MM.1S (cell line): ENCODE results near the gene TRIM69.

Experiments used
- EZH2 ChIP-seq: fragments of 300-600 bp; sonication (generic); optimal IDR thresholded peaks from 2 replicates; pipeline ENCODE3; 2017; ENCODE audit warnings: low read depth, mild to moderate bottlenecking, antibody characterized with exemption, low read length, mixed read lengths
- EZH2phosphoT487 ChIP-seq: fragments of 300-600 bp; sonication (generic); IDR thresholded peaks from 2 replicates; pipeline ENCODE4 v1.6.1; 2018; ENCODE audit warnings: antibody characterized with exemption, low read length
- TF ChIP-seq, protein P1 (sequence below): fragments of 300-600 bp; sonication (generic); IDR thresholded peaks from 2 replicates; pipeline ENCODE4 v1.5.1; 2016; ENCODE audit warnings: antibody characterized with exemption, low read length, mixed read lengths

DNA sequence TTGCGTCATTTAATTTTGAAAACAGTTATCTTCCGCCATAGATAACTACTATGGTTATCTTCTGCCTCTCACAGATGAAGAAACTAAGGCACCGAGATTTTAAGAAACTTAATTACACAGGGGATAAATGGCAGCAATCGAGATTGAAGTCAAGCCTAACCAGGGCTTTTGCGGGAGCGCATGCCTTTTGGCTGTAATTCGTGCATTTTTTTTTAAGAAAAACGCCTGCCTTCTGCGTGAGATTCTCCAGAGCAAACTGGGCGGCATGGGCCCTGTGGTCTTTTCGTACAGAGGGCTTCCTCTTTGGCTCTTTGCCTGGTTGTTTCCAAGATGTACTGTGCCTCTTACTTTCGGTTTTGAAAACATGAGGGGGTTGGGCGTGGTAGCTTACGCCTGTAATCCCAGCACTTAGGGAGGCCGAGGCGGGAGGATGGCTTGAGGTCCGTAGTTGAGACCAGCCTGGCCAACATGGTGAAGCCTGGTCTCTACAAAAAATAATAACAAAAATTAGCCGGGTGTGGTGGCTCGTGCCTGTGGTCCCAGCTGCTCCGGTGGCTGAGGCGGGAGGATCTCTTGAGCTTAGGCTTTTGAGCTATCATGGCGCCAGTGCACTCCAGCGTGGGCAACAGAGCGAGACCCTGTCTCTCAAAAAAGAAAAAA is 23.9 kb upstream of the TRIM69 start:
- TF ChIP-seq, protein P1, sequence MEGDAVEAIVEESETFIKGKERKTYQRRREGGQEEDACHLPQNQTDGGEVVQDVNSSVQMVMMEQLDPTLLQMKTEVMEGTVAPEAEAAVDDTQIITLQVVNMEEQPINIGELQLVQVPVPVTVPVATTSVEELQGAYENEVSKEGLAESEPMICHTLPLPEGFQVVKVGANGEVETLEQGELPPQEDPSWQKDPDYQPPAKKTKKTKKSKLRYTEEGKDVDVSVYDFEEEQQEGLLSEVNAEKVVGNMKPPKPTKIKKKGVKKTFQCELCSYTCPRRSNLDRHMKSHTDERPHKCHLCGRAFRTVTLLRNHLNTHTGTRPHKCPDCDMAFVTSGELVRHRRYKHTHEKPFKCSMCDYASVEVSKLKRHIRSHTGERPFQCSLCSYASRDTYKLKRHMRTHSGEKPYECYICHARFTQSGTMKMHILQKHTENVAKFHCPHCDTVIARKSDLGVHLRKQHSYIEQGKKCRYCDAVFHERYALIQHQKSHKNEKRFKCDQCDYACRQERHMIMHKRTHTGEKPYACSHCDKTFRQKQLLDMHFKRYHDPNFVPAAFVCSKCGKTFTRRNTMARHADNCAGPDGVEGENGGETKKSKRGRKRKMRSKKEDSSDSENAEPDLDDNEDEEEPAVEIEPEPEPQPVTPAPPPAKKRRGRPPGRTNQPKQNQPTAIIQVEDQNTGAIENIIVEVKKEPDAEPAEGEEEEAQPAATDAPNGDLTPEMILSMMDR: no peak
- TF ChIP-seq EZH2 (no peak), EZH2phosphoT487 (no peak)
